Heart left ventricle (tissue), 13 donors: ENCODE data around the gene STK38.

Source experiments
- POLR2A ChIP-seq, 2 donors: fragments of 450-650 bp; IDR thresholded peaks; one replicate each; pipeline ENCODE4 v1.6.1; 2017; ENCODE audit warnings: antibody characterized with exemption in 2 of 2, mild to moderate bottlenecking in 2 of 2, moderate library complexity in 2 of 2
- TF ChIP-seq, protein P1 (sequence below), 12 donors: fragments of 200-600 bp; sonication (generic) in 4 of 12; IDR thresholded peaks; one replicate each; pipeline versions ENCODE4 v1.5.0 to v1.8.0; 2018 to 2022; ENCODE audit warnings: antibody characterized with exemption in 12 of 12, mild to moderate bottlenecking in 5 of 12
- donor health status: ischemic (EF 13 %, LVEDD 7.1; RV severe dilation, severe dysfunction).
- donor health status: DM: no; HTN: yes; CAD: no.
- donor health status: DM: no; HTN: no; CAD: no.
- donor health status: ischemic (EF 25% LVEDD 6.9; RV normal size, moderate dysfunction).
- donor health status: ischemic (EF 25% LVEDD 5.7; RV mildly dilated, moderate dysfunction).
- donor health status: ischemic (EF 35%, LVEDD 5.7; RV mildly dilated, moderate dysfunction).
- donor health status: nonischemic (EF 11% LVEDD 7.7; RV severe dilation, severe dysfunction).
- donor health status: DM: yes; HTN: yes; CAD: no.
- donor health status: PGD.
- donor health status: ischemic (EF 29% LVEDD 5.4; RV normal size, mild dysfunction).
- donor health status: nonischemic (EF 23%, LVEDD 6.1; RV moderate dilation, normal function).

GRCh38 chr6:36581716-36582115 lies 34.4 kb upstream of the STK38 start:
- TF ChIP-seq, protein P1, sequence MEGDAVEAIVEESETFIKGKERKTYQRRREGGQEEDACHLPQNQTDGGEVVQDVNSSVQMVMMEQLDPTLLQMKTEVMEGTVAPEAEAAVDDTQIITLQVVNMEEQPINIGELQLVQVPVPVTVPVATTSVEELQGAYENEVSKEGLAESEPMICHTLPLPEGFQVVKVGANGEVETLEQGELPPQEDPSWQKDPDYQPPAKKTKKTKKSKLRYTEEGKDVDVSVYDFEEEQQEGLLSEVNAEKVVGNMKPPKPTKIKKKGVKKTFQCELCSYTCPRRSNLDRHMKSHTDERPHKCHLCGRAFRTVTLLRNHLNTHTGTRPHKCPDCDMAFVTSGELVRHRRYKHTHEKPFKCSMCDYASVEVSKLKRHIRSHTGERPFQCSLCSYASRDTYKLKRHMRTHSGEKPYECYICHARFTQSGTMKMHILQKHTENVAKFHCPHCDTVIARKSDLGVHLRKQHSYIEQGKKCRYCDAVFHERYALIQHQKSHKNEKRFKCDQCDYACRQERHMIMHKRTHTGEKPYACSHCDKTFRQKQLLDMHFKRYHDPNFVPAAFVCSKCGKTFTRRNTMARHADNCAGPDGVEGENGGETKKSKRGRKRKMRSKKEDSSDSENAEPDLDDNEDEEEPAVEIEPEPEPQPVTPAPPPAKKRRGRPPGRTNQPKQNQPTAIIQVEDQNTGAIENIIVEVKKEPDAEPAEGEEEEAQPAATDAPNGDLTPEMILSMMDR (IDR thresholded peaks at IDR 0.05), result no peak
- no peak for TF ChIP-seq POLR2A (IDR thresholded peaks at IDR 0.05)
